ENCODE results near the gene GSC2. TPM values are rescaled to one million over a fixed set of nuclear protein-coding genes. Genes with fewer than 3 reads are reported as not detected.

The GSC2 gene
- total RNA-seq, 1 donor from 2014 or later, result not detected

- ATAC-seq (ENCODE audit: poor library complexity), result no peak
- no peak for DNase-seq
- intact Hi-C loops (cut with DNase I), result no loop called here
Observed at GRCh38 chr22:19110646-19111045, 39.4 kb downstream of the GSC2 start.

DNA sequence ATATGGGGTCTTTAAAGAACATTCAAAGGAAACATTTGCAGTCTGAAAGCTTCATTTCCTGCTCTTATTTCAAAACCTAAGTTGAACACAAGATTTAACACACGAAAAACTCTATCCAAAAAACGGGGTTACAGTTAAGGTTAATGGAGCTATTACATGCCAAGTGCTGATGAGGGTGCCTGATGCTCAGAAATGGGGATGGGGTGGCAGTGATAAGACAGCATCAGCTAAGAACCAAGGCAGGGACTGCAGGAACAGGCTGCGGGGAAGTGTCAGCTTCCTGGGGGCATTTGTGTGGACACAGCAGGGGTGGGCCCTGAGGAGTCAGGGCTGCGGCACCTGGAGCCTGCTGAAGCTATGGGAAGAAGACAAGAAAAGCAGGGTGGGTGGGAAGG is 40.0 kb downstream of the GSC2 start:
- ATAC-seq (ENCODE audit: poor library complexity) (no peak), DNase-seq (no peak)
- intact Hi-C loops (cut with DNase I), result no loop called here

GRCh38 chr22:19109198-19110063 is 40.7 kb downstream of the GSC2 start:
- intact Hi-C loops (cut with DNase I), result no loop called here
- no peak for DNase-seq
- ATAC-seq (ENCODE audit: poor library complexity), result peak; percentile 74

DNA sequence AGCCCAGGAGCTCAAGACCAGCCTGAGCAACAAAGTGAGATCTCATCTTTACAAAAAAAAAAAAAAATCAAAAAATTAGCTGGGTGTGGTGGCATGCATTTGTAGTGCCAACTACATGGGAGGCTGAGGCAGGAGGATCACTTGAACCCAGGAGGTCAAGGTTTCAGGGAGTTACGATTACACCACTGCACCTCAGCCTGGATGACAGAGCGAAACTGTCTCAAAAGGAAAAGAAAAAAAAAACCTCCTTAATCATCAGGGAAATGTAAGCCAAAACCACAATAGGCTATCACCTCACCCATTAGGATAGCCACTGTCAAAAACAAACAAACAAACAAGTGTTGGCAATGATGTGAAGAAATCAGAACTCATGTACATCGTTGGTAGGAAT is 41.3 kb downstream of the GSC2 start:
- DNase-seq (no peak), ATAC-seq (ENCODE audit: poor library complexity) (no peak)
- intact Hi-C loops (cut with DNase I), result no loop called here

- DNase-seq (no peak), ATAC-seq (ENCODE audit: poor library complexity) (no peak)
- intact Hi-C loops (cut with DNase I), result no loop called here
Observed at GRCh38 chr22:19107730-19108074, 42.4 kb downstream of the GSC2 start.

GRCh38 chr22:19106886-19107729 is 43.0 kb downstream of the GSC2 start:
- ATAC-seq (ENCODE audit: poor library complexity) (no peak), DNase-seq (no peak)
- intact Hi-C loops (cut with DNase I), result no loop called here

DNA sequence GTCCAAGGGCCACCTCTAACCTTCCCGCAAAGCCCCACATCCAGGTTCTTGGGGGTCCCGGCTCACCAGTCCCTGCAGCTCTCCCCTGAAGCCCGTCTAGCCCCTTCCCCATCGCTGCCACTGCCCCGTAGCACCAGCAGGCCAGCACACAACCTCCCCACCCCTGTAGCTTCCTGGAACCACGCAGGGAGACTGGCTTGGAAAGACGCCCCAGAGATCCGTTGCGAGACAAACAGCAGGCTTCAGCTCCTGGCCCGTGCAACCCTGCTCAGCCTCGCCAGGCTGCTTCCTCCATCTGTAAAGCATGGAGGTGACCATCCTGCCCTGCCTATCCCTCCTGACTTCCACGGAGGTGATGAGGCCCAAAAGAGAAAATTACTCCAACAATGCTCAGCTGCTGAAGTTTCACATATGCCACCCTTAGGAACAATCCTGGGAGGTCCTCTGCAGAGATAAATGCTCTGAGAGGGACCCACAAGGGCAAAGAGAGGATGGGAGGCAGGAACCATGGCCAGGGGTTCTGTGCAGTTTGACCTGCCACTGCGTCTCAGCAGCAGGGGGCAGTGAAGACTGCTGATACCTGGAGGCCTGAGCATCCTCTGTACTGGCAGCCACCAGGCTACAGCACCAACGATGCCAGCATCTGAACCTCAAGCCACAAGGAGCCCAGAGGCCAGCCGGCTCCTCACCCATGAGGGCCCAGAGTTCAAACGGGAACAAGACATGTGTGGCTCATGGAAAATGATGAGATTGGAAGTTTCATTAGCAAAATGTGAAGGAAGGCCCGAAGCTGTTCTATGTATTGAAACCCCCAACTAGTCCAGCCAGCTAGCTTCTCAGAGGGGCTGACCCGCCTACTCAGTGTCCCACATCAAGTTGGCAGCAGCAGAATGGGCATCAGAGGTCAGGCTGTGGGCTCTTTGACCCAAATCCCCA is 44.0 kb downstream of the GSC2 start:
- intact Hi-C loops (cut with DNase I), result no loop called here
- no peak for DNase-seq
- no peak for ATAC-seq (ENCODE audit: poor library complexity)

- intact Hi-C loops (cut with DNase I), result no loop called here
- DNase-seq (no peak), ATAC-seq (ENCODE audit: poor library complexity) (no peak)
Observed at GRCh38 chr22:19105456-19105855, 44.6 kb downstream of the GSC2 start.

- DNase-seq (no peak), ATAC-seq (ENCODE audit: poor library complexity) (peak; percentile 23)
- intact Hi-C loops (cut with DNase I), result no loop called here
Observed at GRCh38 chr22:19103880-19104821, 45.9 kb downstream of the GSC2 start.

GRCh38 chr22:19098157-19098556 is 51.9 kb downstream of the GSC2 start:
- intact Hi-C loops (cut with DNase I), result no loop called here
- ATAC-seq (ENCODE audit: poor library complexity) (no peak), DNase-seq (no peak)

GRCh38 chr22:19097518-19097917 is 52.6 kb downstream of the GSC2 start:
- ATAC-seq (ENCODE audit: poor library complexity), result peak; percentile 20
- intact Hi-C loops (cut with DNase I), result no loop called here
- DNase-seq, result no peak

Other genes with a start within 250 kb of the GSC2 start
- 13.8 TPM for gene DGCR6, start 244.0 kb downstream of the GSC2 start, total RNA-seq
- gene PRODH, start 214.0 kb downstream of the GSC2 start, total RNA-seq, result 11.9 TPM
- 29.7 TPM for gene DGCR2, start 27.9 kb downstream of the GSC2 start, total RNA-seq
- gene TSSK2, start 19.0 kb downstream of the GSC2 start, total RNA-seq, result not detected
- 6.7 TPM for gene ESS2, start 5.6 kb downstream of the GSC2 start, total RNA-seq
- gene SLC25A1, start 28.4 kb upstream of the GSC2 start, total RNA-seq, result 26.6 TPM
- 9.6 TPM for gene CLTCL1, start 141.4 kb upstream of the GSC2 start, total RNA-seq

Data from Right ventricle myocardium superior (tissue), 1 donor.